MG63 (cell line): ENCODE data around the gene PAQR4. TPM values are rescaled to one million over a fixed set of nuclear protein-coding genes. Genes with fewer than 3 reads are reported as not detected.
A peak's percentile ranks its signal among the peaks of the same experiment; 100 is the strongest.

Source experiments
- DNase-seq: peaks from one replicate; pipeline ENCODE4 v3.0.0-alpha.2; 2020
- H3K27me3 ChIP-seq: fragments of 250-450 bp; sonication (Bioruptor Pico); 2 replicates; pipeline ENCODE4 v1.5.1; 2020; ENCODE audit warnings: mild to moderate bottlenecking, moderate library complexity
- H3K36me3 ChIP-seq: fragments of 250-450 bp; sonication (Bioruptor Pico); 2 replicates; pipeline ENCODE4 v1.5.1; 2020; ENCODE audit warnings: mild to moderate bottlenecking, moderate library complexity
- H3K4me3 ChIP-seq: fragments of 250-450 bp; sonication (Bioruptor Pico); 2 replicates; pipeline ENCODE4 v1.5.1; 2020; ENCODE audit warnings: mild to moderate bottlenecking, moderate library complexity
- H3K9me3 ChIP-seq: fragments of 250-450 bp; sonication (Bioruptor Pico); 2 replicates; pipeline ENCODE4 v1.5.1; 2020; ENCODE audit warnings: mild to moderate bottlenecking, moderate library complexity
- total RNA-seq: library from RNA; depleted of rRNA; stranded (reverse); fragments of >200 nt; shearing (Covaris generic); gene quantifications from 2 replicates; pipeline ENCODE4 v1.2.3, GENCODE V29; 2014; ENCODE audit warnings: low replicate concordance

PAQR4 gene
- total RNA-seq, 1 experiment from 2014 or later, result 38.1 TPM

DNA sequence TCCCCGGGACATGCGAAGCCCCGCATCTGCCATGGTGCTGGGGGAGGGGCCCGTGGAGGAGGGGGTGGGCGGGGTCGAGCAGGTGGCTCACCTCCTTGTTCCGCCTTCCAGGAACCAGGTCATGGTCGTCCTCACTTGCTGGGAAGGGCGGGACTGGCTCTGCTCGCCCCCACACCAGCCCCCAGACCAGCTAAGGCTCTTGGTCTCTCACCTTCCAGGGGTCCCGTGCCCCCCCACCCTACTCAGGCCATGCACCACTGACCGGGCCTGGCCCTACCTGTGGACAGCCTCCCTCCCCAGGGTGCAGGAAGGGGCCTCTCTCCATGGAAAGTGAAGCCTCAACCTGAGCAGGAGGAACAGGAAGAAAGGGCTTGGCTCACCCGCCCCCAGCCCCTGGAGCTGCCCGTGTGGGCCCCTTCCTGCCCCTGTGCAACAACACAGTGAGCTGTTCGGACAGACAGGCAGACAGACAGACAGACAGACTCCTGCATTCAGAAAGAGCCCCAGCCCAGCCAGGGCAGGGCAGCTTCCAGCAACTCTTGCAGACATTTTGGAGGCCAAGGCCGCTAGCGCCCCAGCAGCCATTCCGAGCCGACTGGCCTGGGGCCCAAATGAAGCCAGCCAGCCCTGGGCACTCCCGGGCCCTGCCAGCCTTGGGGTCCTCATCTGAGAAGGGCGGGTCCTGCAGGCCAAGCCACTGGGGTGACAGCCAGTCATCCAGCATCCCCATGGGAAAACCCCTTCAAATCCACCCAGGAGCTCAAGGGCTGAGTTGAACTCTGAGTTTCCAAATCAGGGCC is 13.2 kb upstream of the PAQR4 start:
- H3K27me3 ChIP-seq, result peaks cover 9% of the 10 kb centered on the region
- no peaks in the 10 kb centered on the region for H3K36me3 ChIP-seq
- no peak for DNase-seq
- no peak overlapping the region for H3K4me3 ChIP-seq
- no peaks in the 10 kb centered on the region for H3K9me3 ChIP-seq

DNA sequence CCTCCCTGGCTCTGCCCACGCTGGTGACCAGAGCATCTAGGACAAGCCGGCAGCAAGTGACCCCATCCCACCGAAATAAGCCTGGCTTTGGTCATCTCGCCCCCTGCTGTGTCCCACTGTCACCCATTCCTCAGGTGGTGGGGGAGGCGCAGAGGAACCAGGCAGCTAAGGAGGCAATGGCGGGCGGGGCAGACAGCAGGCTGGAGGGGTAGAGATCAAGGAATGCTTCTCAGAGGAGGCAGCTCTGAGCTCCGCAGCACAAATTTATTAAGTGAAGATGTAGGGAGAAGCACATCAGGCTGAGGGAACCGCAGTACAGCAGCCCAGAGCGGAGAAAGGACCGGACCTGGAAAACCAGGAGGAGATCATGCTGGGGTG is 12.6 kb upstream of the PAQR4 start:
- H3K36me3 ChIP-seq, result no peaks in the 10 kb centered on the region
- no peak for DNase-seq
- peaks cover 9% of the 10 kb centered on the region for H3K27me3 ChIP-seq
- H3K4me3 ChIP-seq, result no peak overlapping the region
- no peaks in the 10 kb centered on the region for H3K9me3 ChIP-seq

DNA sequence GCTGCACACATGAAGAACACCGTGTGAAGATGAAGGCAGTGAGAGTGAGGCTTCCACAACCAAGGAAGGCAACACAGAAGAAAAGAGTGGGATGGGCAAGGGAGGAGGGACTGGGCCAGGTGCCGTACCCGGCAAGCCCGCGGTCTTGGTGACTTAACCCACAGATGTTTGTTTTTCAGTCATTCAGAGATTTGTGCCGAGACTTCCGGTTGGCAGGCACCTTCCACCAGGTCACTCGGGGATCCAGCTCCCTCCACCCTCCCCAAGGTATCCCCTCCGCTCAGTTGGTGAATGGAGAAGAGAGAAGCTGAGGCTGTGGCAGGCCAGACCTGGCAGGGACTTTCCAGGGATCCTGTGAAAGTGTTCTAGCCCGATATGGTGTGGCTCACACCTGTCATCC is 9.9 kb upstream of the PAQR4 start:
- H3K27me3 ChIP-seq, result peaks cover 25% of the 10 kb centered on the region
- no peak for DNase-seq

DNA sequence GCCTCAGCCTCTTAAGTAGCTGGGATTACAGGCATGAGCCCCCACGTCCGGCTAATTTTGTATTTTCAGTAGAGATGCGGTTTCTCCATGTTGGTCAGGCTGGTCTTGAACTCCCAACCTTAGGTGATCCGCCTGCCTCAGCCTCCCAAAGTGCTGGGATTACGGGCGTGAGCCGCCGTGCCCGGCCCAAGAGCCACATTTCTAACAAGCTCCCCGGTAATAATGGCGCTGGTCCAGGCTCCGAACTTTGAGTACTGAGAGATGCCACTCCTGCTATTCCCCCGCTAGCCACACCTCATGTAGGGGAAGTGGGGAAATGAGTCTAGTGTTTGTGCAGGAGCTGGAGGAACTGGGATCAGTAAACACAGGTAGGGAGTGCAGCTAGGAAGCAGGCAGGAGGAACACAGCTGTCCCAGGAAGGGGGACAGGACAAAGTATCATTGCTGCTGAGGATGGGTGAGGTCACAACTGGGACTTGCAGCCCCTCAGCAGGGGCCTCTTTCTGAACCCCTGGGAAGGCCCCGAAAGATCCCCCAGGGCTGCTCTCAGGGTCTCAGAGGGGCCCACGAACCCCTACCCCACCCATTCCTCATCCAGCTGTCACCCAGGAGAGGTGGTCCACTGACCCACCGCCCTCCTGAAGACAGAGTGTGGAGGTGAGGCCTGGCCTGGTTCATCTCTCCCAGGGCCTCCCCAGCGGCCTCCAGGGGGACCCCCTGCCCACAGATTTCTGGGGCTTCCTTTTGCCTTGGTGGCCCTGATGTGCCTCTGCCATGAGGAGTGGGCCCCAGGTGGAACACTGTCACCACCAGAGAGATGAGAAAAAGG is 8.8 kb upstream of the PAQR4 start:
- Histone ChIP-seq H3K27me3 (peaks cover 32% of the 10 kb centered on the region), H3K36me3 (no peaks in the 10 kb centered on the region), H3K4me3 (no peak overlapping the region), H3K9me3 (no peaks in the 10 kb centered on the region)
- no peak for DNase-seq

More for the DNA sequence above, 9.9 kb upstream of the PAQR4 start:
- Histone ChIP-seq H3K9me3 (no peaks in the 10 kb centered on the region), H3K36me3 (no peaks in the 10 kb centered on the region), H3K4me3 (no peak overlapping the region)

DNA sequence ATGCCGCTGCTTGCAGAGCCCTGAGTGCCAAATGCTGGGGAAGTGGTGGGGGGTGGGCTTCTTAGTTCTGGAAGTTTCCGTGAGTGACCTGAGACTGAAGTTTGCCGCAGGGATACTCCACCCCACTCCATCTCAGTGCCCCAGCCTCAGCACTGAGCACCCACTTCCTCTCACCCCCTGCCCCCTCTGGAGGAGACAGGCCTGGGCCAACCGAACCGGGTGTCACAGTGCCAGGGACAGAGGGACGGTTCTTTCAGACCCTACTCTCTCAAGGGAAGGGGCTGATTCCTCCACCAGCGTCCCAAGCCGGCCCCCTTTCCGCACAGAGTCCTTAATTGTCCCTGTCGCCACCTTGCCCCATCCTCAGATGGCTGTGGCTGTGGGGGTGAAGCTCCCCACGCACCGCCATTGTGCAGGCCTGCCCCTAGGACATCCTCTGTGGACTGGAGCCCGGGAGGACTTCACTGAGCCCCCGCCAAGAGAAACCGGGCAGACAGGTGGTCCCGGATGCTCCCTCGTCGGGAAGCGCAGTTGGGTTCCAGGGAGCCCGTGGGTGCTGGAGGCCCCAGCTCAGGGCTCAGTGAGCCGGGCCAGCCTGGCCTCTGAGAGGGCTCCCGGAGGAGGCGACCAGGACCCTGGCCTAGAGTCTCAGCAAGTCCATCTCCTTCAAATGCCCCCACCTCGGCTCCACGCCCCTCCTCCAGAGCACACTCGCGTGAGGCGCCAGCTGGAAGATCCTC is 6.6 kb upstream of the PAQR4 start:
- DNase-seq, result no peak

DNA sequence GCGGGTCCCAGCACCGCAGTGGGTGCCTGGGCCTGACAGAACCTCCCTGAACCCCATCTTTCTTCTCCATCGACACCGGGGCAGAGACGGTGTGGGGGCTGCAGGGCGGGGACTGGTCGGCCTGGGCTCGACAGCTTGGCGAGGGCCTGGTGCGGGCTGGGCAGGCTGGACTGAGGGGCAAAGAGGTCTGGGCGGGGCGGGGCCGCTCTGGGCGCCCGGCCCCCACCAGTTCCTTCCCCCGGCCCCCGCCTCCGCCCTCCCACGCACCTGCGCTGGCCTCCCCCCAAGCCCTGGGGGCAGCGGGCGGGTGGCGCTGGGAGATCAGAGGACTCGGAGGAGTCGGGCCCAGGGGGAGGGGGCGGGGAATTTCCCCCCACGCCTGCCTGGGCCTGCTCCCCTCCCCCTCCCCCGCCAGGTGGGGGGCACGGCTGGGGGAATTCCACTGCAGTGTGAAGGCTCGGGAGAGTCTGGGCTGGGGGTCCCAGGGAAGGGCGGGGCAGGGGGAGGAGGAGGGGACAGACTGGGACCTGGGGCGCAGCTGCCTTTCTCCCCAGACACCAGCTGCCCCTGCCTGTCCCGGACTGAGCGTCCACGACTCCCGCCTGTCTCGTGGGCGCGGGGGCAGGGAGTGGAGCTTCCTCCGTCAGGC is 6.0 kb upstream of the PAQR4 start:
- H3K4me3 ChIP-seq, result peak overlapping the region; percentile 39
- H3K9me3 ChIP-seq, result no peaks in the 10 kb centered on the region
- peaks cover 32% of the 10 kb centered on the region for H3K27me3 ChIP-seq
- no peaks in the 10 kb centered on the region for H3K36me3 ChIP-seq
- no peak for DNase-seq

More for the DNA sequence above, 6.6 kb upstream of the PAQR4 start:
- H3K4me3 ChIP-seq, result no peak overlapping the region
- H3K36me3 ChIP-seq, result no peaks in the 10 kb centered on the region
- no peaks in the 10 kb centered on the region for H3K9me3 ChIP-seq
- H3K27me3 ChIP-seq, result peaks cover 32% of the 10 kb centered on the region

DNA sequence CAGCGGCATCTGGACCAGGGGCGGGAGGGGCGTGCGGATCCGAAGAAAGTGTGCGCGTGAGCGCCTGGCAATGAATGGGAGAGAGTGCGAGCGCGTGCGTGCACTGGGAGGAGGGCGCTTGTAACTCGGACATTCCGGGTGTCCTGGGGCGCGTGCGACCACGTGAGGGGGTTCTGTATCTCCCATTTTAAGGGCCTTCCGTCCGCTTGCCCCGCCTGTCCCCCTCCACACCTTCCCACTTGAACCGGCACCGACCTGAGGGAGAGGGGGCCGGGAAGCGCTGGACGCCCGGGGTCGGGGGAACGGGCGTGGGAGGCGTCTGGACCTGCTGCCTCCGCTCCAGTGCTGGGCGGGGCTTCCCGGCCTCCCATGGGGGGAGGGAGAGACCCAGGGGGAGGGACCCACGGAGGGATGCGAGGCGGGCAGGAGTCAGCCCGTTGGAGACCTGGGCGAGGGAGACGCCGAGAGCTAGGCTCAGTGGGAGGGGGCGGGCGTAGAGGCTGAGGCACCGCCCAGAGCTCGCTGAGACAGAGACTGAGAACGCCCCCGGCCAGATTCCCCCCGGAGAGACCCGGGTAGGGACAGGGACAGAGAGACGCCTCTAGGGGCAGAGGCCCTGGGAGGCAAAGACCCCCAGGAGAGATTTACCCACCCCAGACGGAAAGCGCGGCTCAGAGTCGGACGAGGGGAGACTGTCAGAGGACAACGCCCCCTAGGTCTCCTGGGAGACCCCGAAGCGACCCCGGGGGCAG is 5.2 kb upstream of the PAQR4 start, which contains the start of gene KREMEN2:
TSS of gene KREMEN2 (plus strand) at position 553 of the 752 bp plus-strand sequence. CDS start 246 bp downstream, outside the sequence.
- DNase-seq, result peak; percentile 64
- H3K4me3 ChIP-seq, result peak within 1 kb of the TSS; percentile 39
- H3K9me3 ChIP-seq, result no peaks in the 10 kb centered on the region
- H3K36me3 ChIP-seq, result no peaks in the 10 kb centered on the region
- H3K27me3 ChIP-seq, result peaks cover 32% of the 10 kb centered on the region

DNA sequence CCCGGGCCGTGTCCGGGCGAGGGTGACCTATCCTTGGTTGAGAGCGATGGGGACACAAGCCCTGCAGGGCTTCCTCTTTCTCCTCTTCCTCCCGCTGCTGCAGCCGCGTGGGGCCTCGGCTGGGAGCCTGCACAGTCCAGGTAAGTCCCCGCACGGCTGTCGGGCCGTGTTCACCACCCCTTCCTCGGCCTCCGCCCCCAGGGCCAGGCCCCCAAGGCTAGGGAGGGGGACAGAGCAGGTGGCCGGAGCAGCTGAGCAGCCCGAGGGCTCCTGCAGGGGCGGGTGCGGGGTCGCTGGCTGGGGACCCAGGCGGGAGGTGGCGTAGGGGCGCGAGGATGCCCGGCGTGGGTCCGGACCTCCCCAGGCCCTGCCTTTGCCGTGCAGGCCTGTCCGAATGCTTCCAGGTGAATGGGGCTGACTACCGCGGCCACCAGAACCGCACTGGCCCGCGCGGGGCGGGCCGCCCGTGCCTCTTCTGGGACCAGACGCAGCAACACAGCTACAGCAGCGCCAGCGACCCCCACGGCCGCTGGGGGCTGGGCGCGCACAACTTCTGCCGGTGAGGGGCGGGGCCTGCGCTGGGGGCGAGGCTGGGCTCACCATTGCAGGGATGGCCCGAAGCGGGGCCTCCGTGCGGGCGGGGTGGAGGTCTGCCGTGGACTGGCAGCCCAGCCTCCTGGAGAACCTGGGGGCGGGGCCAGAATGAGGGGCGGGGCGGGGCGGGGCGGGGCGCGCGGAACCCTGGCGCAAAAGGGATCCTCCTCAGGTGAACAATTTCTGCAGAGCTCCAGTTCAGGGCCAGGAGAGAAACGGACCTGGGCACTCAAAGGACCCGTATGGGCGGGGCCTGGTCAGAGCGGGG is 4.4 kb upstream of the PAQR4 start:
- peak; percentile 68 for DNase-seq
- Histone ChIP-seq H3K9me3 (no peaks in the 10 kb centered on the region), H3K4me3 (peak overlapping the region; percentile 39), H3K36me3 (no peaks in the 10 kb centered on the region), H3K27me3 (peaks cover 28% of the 10 kb centered on the region)

DNA sequence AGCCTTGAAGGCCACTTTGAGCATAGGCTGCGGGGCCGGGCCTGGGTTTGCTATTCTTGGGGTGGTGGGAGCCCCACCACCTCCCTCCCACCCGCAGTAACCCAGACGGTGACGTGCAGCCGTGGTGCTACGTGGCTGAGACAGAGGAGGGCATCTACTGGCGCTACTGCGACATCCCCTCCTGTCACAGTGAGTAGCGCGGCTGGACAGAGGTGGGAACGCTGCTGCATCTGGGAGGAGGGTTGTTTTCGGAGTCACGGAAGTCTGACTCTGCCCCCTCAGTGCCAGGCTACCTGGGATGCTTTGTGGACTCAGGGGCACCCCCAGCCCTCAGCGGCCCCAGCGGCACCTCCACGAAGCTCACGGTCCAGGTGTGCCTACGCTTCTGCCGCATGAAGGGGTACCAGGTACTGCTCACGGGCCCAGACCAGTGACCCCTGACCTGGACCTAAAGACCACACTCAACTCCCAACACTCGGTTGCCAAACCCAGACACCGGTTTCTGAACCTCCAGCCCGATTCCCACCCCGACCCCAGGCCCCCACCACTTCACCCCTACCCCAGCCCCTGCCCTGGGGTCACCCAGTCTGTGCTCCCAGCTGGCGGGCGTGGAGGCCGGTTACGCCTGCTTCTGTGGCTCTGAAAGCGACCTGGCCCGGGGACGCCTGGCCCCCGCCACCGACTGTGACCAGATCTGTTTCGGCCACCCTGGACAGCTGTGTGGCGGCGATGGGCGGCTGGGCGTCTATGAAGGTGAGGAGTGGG is 2.9 kb upstream of the PAQR4 start:
- DNase-seq, result no peak
- H3K27me3 ChIP-seq, result peaks cover 22% of the 10 kb centered on the region

DNA sequence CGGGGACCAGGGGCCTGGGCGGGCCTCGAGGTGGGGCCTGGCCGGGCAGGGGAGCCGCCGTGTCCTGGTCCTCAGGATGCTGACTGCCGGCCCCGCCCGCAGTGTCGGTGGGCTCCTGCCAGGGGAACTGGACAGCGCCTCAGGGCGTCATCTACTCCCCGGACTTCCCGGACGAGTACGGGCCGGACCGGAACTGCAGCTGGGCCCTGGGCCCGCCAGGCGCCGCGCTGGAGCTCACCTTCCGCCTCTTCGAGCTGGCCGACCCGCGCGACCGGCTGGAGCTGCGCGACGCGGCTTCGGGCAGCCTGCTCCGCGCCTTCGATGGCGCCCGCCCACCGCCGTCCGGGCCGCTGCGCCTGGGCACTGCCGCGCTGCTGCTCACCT is 2.3 kb upstream of the PAQR4 start:
- no peak for DNase-seq
- Histone ChIP-seq H3K27me3 (peaks cover 22% of the 10 kb centered on the region), H3K36me3 (peaks cover 7% of the 10 kb centered on the region), H3K4me3 (no peak overlapping the region), H3K9me3 (no peaks in the 10 kb centered on the region)

More for the DNA sequence above, 2.9 kb upstream of the PAQR4 start:
- Histone ChIP-seq H3K9me3 (no peaks in the 10 kb centered on the region), H3K36me3 (peaks cover under 1% of the 10 kb centered on the region; the same call in 1 of the 2 replicates), H3K4me3 (no peak overlapping the region)

DNA sequence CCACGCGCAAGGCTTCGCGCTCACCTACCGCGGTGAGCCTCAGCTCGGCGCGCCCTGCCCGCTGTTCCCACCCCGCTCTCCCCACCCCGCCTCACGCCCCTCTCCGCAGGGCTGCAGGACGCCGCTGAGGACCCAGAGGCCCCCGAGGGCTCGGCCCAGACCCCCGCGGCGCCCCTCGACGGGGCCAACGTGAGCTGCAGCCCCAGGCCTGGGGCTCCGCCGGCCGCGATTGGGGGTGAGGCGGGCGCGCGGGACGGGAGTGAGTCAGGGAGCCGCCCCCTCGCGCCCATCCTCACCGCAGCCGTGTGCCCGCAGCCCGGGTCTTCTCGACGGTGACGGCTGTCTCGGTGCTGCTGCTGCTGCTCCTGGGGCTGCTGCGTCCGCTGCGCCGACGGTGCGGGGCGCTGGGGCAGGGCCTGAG is 1.9 kb upstream of the PAQR4 start:
- Histone ChIP-seq H3K36me3 (peaks cover 11% of the 10 kb centered on the region), H3K4me3 (no peak overlapping the region), H3K9me3 (no peaks in the 10 kb centered on the region), H3K27me3 (peaks cover 22% of the 10 kb centered on the region)
- DNase-seq, result no peak

DNA sequence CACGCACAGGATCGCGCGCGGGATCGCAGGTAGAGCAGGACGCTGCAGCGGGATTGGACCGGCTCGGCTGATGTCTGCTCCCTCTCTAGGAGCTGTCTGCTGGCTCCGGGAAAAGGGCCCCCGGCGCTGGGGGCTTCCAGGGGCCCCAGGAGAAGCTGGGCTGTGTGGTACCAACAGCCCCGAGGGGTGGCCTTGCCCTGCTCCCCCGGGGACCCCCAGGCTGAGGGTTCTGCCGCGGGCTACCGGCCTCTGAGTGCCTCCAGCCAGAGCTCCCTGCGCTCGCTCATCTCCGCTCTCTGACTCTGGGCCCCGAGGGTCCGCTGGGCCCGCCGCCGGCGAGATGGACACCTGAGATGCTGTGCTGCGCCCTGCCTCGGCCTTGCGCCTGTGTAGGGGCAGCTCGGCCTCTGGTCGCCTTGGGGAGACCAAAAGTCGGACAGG is 1.4 kb upstream of the PAQR4 start:
- Histone ChIP-seq H3K27me3 (peaks cover 21% of the 10 kb centered on the region), H3K4me3 (no peak overlapping the region), H3K9me3 (no peaks in the 10 kb centered on the region), H3K36me3 (peaks cover 16% of the 10 kb centered on the region)
- no peak for DNase-seq

DNA sequence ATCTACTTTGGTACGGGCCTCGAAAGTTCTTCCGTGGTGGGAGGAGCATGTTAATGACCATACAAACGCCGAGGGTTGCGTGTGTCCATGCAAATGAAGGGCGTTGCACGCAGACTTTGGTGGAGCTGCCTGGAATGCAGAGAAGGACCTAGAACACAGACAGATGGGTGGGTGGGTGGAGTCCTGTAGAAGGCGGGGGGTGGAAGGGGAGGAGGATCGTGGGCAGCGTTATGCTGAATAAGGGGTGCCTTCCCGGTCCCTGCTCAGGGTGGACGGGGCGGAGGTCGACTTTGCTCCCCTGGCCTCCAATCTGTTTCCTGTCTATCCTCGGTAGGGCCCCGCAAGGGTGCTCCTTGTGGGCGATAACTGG is 795 bp upstream of the PAQR4 start:
- Histone ChIP-seq H3K4me3 (peak overlapping the region; percentile 85), H3K36me3 (peaks cover 22% of the 10 kb centered on the region), H3K9me3 (no peaks in the 10 kb centered on the region), H3K27me3 (peaks cover 15% of the 10 kb centered on the region)
- no peak for DNase-seq
